KG1 (cell line): ENCODE data around the gene CUTA.
"Not testable (repeated sequence)": the region's sequence is repeated elsewhere in the genome, so short reads cannot be mapped to it uniquely, and the experiment has no call there.

Experiments used
- DNase-seq: peaks from one replicate; lab custom pipeline; 2025; lab: John Stamatoyannopoulos, UW

Gene CUTA

GRCh38 chr6:33405386-33405940 is 12.4 kb downstream of the CUTA start:
- no peak for DNase-seq

DNA sequence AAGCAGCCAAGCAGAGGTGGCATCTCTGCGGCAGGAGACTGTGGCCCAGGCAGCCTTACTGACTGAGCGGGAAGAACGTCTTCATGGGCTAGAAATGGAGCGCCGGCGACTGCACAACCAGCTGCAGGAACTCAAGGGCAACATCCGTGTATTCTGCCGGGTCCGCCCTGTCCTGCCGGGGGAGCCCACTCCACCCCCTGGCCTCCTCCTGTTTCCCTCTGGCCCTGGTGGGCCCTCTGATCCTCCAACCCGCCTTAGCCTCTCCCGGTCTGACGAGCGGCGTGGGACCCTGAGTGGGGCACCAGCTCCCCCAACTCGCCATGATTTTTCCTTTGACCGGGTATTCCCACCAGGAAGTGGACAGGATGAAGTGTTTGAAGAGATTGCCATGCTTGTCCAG is 13.0 kb downstream of the CUTA start:
- DNase-seq, result no peak

- not testable (repeated sequence) for DNase-seq
Measured at GRCh38 chr6:33399881-33400280, 18.0 kb downstream of the CUTA start.

DNA sequence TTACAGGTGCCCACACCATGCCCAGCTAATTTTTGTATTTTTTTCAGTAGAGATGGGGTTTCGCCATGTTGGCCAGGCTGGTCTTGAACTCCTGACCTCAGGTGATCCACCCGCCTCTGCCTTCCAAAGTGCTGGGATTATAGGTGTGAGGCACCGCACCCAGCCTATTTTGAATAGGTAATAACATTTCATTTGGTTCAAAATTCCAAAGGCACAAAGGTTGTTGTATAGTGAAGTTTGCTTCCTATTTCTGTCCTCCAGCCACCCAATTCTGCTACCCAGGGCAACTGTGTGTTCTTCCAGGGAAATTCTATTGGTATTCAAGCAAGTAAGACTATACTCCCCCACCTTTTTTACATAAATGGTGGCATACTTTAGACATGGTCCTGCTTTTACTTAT is 19.3 kb downstream of the CUTA start:
- not testable (repeated sequence) for DNase-seq

GRCh38 chr6:33397541-33397940 is 20.4 kb downstream of the CUTA start:
- DNase-seq, result no peak

DNA sequence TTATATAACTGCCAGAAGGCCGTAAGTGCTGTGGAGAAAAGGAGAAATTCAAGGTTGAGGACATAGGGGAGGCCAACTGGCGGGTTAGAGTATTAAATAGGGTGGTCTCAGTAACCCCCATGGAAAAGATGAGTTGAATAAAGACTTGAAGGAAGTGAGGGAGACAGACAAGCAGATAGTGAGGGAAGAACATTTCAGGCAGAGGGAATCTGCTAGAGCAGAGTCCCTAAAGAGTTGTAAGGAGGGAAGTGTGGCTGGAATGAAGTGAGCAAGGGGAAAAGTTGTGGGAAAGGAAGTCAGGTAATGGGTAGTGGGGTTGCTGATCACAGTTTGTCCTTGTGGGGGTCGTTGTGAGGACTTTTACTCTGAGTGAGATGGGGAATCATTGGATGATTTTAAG is 24.9 kb downstream of the CUTA start:
- DNase-seq, result no peak

DNA sequence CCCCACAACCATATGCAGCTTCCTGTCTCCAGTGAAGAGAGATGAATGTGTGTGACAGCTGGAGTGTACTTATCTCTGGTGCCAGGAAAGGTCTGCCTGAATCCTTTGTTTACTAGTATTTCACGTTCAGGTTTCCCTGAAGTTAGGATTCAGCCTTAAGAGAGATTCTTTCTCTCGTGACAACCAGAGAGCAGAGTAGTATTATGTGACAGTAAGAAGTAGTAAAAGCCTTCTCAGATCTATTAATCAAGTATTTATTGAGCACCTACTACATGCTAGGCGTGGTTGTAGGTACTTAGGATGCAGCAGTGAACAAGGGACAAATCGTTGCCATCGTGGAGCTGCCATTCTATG is 25.3 kb downstream of the CUTA start:
- no peak for DNase-seq

DNA sequence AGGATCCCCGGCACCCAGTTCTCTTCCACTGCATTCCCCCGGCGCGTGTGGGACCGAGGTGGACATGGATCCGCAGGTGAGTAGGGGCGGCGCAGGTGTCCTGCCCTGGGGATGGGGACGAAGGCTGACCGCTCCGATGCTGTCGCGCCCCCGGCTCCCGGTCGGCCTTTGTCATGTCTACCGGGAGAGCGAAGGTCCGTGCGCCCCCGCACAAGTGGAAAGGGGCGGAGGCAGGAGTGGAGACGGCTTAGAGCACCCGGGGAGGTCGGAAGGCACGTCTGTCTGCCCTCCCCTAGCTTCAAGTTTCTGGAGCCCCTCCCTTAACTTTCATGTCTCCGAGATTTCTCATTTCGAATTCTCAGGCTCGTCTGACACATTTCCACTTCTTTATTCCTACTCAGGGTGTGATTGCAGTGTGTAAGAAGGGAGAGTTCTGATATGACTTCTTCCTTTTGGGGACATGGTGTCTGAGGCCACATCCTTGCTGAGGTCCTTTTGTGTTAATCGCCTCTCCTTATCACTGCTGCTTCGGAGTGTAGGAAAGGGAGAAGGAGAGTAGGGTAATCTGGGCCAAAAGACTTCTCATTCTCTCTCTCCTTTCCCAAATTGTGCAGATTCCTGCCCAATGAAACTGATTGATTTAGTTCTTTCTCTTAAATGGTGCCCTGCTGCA is 25.8 kb downstream of the CUTA start:
- no peak for DNase-seq

GRCh38 chr6:33391278-33391921 is 26.5 kb downstream of the CUTA start, which contains the start of gene KIFC1:
Gene KIFC1, plus strand, starts transcription at chr6:33391823. Its CDS starts 163 bp downstream, at chr6:33391986.
- peak; percentile 98 for DNase-seq

GRCh38 chr6:33390767-33391277 is 27.1 kb downstream of the CUTA start:
- no peak for DNase-seq

DNA sequence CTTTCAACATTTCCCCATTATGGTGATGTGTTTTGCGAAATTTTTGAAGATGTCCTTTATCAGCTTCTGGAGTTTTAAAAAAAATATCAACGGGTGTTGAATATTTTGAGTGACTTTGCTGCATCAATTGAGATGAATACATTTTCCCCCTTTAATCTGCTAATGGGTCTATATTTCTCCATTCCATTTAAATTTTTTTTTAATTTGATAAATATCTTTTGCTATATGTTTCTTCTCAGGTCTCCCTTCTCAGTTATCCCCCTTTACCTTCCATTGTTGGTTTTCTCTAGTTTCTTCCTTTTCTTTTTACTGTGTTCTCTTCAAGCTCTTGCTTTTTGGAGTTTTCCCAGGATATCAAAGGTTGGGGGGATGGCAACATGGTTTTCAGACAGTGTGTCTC is 27.7 kb downstream of the CUTA start:
- no peak for DNase-seq

GRCh38 chr6:33384581-33385020 is 33.3 kb downstream of the CUTA start:
- DNase-seq, result no peak

GRCh38 chr6:33383427-33384185 is 34.3 kb downstream of the CUTA start:
- no peak for DNase-seq

- DNase-seq, result no peak
Measured at GRCh38 chr6:33380272-33380981, 37.5 kb downstream of the CUTA start.

DNA sequence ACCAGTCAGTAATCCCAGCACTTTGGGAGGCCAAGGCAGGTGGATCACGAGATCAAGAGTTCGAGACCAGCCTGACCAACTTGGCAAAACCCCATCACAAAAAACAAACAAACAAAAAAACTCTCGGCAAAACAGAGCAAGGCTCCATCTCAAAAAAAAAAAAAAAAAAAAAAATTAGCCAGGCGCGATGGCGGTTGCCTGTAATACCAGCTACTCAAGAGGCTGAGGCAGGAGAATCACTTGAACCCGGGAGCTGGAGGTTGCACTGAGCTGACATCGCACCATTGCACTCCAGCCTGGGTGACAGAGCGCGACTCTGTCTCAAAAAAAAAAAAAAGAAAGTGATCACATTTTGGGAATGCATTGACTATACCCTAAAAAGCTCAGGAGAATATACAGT is 38.7 kb downstream of the CUTA start:
- not testable (repeated sequence) for DNase-seq

- DNase-seq, result no peak
Measured at GRCh38 chr6:33377171-33377570, 40.7 kb downstream of the CUTA start.

DNA sequence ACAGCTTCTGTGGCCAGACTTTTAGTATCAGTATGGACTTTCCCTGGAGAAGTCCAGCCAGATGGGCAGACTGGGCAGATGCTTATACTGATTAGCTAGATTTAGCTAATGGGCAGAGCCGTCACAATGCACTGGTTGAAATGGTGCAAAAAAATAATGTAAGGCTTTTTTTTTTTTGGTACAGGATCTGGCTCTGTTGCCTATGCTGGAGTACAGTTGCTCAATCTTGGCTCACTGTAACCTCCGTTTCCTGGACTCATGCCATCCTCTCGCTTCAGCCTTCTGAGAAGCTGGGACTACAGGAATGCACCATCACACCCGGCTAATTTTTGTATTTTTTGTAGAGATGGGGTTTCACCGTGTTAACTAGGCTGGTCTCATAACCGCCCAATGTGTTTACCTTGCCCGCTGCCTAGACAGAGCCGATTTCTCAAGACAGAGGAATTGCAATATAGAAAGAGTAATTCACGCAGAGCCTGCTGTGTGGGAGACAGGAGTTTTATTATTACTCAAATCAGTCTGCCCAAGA is 42.7 kb downstream of the CUTA start:
- no peak for DNase-seq

DNA sequence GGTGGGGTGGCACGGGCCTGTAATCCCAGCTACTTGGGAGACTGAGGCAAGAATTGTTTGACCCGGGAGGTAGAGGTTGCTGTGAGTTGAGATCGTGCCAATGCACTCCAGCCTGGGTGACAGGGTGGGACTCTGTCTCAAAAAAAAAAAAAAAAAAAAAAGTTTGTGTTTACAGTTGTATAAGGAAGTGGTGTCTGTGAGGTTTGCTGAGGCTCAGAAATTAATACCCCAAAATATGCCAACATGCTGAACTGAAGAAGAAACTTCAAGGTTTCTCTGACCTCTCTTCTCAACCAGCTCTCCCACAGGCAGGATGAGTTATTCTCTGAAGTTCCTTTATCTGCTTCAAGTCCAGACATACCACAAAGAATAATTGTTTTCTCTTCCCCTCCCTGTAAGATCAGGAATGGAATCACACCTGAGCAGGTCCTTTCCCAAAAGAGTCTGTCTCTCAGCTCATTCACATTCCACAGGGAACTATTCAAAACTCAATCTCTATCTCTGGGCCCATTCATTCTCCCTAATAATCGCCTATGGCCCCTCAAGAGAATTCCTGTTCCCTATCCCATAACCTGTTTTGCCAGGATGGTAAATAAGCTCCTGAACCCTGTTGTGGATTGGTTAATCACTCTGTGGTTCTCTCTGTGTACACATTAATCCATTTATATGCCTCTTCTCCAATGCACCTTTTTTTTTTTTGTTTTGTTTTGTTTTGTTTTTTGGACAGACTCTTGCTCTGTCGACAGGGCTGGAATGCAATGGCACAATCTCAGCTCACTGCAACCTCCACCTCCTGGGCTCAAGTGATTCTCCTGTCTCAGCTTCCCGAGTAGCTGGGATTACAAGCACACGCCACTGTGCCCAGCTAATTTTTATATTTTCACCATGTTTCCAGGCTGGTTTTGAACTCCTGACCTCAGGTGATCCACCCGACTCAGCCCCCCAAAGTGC is 43.7 kb downstream of the CUTA start:
- DNase-seq, result no peak

DNA sequence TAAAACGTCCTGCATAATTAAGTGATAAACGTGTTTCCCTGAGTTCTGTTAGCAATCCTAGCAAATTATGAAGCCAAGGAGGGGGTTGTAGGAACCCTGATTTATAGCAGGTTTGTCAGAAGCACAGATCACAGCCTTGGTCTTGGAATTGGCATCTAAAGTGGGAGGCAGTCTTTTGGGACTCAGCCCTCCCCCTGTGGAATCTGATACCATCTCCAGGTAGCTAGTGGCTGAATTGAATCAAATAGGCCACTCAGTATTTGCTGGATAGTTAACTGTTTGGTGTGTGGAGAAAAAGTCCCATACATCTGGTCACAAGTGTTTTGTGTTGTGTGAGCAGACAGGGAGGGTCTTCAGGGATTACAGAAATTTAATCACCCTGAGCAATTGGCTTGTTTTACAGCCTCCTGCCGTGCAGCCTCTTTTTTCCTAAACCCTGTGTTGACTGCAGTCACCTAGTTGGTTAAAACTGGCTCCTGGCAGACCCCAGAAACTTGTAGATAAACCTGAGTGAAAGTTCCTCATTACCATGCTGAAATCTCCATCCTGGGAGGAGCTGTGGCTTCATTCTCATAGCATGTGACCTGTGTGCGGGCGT is 45.3 kb downstream of the CUTA start:
- no peak for DNase-seq

- DNase-seq, result not testable (repeated sequence)
Measured at GRCh38 chr6:33371901-33372300, 46.0 kb downstream of the CUTA start.
